ENCODE results near the gene SMG5.
A peak's percentile ranks its signal among the peaks of the same experiment; 100 is the strongest.
"Not testable (repeated sequence)": the region's sequence is repeated elsewhere in the genome, so short reads cannot be mapped to it uniquely, and the experiment has no call there.

Gene SMG5, protein sequence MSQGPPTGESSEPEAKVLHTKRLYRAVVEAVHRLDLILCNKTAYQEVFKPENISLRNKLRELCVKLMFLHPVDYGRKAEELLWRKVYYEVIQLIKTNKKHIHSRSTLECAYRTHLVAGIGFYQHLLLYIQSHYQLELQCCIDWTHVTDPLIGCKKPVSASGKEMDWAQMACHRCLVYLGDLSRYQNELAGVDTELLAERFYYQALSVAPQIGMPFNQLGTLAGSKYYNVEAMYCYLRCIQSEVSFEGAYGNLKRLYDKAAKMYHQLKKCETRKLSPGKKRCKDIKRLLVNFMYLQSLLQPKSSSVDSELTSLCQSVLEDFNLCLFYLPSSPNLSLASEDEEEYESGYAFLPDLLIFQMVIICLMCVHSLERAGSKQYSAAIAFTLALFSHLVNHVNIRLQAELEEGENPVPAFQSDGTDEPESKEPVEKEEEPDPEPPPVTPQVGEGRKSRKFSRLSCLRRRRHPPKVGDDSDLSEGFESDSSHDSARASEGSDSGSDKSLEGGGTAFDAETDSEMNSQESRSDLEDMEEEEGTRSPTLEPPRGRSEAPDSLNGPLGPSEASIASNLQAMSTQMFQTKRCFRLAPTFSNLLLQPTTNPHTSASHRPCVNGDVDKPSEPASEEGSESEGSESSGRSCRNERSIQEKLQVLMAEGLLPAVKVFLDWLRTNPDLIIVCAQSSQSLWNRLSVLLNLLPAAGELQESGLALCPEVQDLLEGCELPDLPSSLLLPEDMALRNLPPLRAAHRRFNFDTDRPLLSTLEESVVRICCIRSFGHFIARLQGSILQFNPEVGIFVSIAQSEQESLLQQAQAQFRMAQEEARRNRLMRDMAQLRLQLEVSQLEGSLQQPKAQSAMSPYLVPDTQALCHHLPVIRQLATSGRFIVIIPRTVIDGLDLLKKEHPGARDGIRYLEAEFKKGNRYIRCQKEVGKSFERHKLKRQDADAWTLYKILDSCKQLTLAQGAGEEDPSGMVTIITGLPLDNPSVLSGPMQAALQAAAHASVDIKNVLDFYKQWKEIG

DNA sequence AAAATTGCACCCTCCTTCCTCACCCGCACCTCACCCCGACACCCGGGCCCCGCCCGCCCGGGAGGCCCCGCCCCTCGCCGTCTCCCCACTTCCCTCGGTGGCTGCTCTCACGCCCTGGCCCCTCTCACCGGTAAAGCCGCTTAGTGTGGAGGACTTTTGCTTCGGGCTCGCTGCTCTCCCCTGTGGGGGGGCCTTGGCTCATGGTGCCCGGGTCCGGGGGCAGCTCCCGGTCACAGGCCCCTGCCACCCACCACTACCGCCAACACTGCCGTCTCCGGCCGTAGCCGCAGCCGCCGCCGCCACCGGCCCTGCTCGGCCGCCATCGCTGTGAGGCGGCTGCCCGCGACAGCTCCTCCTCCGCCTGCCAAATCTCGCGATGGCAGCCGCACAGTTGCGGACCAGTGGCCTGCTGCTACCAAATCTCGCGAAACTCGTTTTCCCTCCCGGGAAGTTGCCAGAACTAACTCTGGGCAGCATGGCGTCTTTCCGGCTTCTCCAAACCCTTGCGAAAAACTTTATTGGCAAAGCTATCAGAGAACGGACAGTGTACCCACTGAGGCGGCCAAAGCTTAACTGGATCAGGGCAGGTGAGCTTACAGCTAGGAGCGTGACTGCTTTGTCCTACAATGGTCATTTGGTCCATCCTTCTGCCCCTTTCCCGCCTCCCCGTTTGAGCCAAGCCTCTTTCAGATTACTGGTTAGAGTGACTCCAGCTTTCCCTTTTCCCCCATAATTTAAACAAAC lies at the start of gene SMG5:
SMG5 (minus strand) TSS at position 347 of the 744 bp plus-strand sequence; CDS start at position 202, 145 bp downstream.
- DNase-seq, result peak; percentile 100

GRCh38 chr1:156323179-156323578 lies 40.6 kb upstream of the SMG5 start:
- DNase-seq, result not testable (repeated sequence)

- no peak for DNase-seq
These were observed 37.9 kb upstream of the SMG5 start for GRCh38 chr1:156320560-156320959.

DNA sequence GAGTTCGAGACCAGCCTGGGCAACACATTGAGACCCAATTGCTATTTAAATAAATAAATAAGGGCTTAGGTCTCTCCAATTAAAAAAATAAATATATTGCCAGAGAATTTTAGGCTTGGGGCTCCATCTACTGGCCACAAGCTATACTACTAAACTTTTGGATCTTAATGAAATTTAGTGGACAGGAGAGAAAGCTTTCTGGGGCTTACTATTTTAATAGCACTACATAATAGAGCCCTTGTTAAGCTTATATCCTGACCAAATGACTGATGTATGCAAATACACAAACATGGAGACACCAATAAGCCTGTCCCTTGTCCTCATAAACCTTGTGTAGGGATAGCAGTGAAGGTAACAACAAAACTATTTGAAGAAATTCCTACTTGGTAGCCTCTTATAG lies 37.0 kb upstream of the SMG5 start:
- peak; percentile 50 for DNase-seq

- DNase-seq, result no peak
These were observed 34.3 kb upstream of the SMG5 start for GRCh38 chr1:156316909-156317308.

DNA sequence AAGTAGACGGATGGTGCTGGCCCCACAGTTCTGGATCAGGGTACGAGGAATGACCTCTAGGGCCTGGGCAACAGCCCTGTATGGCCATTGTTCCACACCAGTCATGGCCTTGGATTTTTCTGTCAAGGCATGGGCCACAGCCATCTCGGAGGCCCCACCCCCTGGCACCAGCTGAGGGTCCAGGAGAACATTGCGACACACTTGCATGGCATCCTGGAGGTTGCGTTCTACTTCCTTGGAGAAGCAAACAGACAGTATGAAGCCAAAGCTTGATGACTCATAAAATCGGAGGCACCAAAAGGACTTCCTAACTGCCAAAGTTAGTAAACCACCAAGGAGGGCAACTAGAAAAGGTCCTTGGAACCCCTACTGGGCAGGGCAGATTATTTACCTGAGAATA lies 28.3 kb upstream of the SMG5 start:
- no peak for DNase-seq

GRCh38 chr1:156308078-156308477 lies 25.5 kb upstream of the SMG5 start:
- no peak for DNase-seq

DNA sequence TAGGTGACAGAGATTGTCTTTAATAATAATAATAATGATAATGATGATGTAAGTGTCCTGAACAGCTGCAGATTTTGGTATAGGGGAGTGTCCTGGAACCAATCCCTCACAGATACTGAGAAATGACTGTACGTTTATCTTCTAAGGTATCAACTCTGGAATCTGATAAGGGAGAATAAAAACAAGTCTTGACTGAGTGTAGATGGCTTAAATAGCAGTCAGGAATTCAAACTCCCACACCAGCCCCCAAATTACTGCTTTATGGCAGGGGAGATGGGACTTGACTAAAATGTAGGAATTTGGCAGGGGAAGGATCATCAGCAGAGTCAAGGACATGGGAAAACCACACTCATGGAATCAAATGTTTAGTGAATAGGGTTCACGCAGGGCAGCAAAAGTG lies 22.6 kb upstream of the SMG5 start:
- DNase-seq, result no peak

DNA sequence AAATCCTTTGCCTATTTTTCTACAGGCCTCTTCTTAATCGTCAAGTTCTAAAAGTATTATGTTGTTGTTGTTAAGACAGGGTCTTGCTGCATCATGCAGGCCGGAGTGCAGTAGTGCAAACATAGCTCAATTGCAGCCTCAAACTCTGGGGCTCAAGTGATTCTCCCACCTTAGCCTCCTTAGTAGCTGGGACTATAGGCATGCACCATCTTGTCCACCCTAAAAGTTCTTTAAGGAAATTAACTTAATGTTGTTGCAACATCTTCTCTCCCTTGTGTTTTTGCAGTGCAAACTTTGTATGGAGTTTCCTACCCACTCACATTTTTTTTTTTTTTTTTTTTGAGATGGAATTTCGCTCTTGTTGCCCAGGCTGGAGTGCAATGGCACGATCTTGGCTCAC lies 20.6 kb upstream of the SMG5 start:
- no peak for DNase-seq

DNA sequence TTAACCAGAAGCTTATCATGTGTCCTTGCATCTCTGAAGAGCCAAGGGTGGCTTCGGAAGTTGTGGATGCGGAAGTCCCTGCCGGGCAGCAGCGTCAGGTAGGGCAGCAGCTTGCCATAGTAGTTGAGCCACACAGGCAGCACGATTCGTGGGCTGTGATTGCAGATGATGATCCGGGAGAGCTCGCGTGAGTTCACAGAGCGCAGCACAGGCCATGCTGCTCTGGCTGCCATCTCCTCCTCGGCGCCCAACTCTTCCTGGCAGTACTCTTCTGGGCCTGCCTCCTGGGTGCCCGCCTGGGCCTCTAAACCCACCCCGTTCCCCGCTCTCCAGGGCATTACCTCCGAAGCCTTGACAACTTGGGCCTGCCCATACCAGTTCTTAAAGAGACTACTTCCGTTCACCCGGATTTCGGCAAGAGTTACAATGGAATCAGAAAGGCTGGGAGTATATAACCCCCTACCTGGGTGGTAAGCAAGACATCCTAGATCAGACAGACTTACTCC lies 16.3 kb upstream of the SMG5 start, which contains the start of gene VHLL:
VHLL (minus strand) TSS at position 456 of the 506 bp plus-strand sequence; CDS start at position 338, 118 bp downstream.
- no peak for DNase-seq

DNA sequence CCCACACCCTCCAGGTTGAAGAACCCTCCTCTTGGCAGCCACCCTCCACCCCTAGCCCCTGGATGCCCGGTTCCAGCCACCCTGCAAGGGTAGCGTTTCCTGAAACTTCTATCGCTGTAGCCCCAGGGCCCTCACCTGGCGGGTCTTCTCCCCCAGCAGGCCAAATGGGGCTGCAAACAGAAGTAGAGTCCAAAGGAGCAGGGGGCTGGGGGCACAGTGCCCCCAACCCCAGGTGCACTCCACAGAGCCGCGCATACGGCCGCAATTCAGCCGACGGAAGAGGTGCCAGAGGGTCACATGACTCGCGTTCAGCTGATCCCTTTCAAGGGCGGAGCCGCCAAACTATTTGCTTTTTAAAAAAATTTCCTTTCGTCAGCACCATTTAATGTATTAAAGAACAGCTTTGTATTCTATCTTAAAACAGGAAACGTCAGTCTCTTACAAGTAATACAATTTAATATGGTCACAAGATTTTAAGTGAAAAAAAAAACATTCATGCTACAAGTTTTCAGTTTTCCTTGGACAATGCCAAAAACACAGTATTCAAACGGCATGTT lies 12.8 kb upstream of the SMG5 start, which contains the start of gene GLMP:
GLMP (minus strand) TSS at position 289 of the 557 bp plus-strand sequence; CDS start at position 255, 34 bp downstream.
- DNase-seq, result peak; percentile 96

DNA sequence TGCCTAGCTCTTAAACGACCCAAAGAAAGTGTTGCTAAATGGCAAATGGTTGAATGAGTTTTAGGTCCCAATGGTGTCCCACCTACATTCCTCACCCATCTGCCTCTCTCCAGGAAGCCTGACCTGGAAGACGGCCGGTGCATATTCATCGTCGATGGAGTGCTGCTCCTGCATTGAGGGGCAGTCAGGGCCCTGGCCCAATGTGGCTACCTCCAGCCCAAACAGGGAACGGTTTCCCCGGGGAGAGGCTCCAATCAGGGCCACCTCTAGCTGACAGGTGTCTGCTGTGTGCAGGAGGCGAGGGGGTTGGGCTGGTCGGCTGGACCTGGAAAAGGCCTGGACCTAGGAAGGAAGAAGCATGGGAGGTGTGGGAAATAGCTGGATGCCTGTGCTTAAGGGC lies 11.3 kb upstream of the SMG5 start:
- no peak for DNase-seq

GRCh38 chr1:156293098-156293434 lies 10.4 kb upstream of the SMG5 start:
- no peak for DNase-seq

GRCh38 chr1:156291226-156292061 lies 8.8 kb upstream of the SMG5 start:
- DNase-seq, result no peak

DNA sequence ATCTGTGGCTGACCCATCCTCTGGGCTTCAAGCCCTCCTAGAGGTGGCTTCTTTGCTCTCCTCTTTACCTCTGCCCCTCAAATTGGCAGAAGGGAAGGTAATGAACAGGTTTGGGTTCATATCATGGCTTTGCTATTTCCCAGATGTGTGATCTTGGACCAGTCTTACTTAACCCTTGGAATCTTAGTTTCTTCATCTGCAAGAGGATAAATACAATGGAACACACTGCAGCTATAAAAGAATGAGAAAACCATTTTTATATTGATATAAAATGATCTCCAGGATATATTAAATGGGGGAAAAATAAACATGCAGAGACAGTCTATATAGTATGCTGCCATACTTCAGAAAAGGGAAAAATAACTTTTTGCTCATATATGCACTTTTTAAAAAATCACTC lies 7.2 kb upstream of the SMG5 start:
- no peak for DNase-seq

GRCh38 chr1:156286061-156286460 lies 3.4 kb upstream of the SMG5 start:
- no peak for DNase-seq

DNA sequence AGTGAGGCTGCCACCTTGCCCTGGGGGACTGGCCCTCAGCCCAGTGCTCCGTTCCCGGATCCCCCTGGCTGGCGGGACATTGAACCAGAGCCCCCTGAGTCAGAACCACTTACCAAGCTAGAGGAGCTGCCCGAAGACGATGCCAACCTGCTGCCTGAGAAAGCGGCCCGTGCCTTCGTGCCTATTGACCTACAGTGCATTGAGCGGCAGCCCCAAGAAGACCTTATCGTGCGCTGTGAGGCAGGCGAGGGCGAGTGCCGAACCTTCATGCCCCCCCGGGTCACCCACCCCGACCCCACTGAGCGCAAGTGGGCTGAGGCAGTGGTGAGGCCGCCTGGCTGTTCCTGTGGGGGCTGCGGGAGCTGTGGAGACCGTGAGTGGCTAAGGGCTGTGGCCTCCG lies 2.8 kb upstream of the SMG5 start:
- no peak for DNase-seq

GRCh38 chr1:156284757-156285156 lies 2.1 kb upstream of the SMG5 start:
- DNase-seq, result no peak

- no peak for DNase-seq
These were observed 1.5 kb upstream of the SMG5 start, which contains the start of gene TMEM79 for GRCh38 chr1:156284112-156284511. TMEM79 (plus strand) TSS chr1:156284325; CDS start chr1:156285227, 902 bp downstream.

GRCh38 chr1:156283521-156283920 lies 896 bp upstream of the SMG5 start:
- DNase-seq, result no peak
